ENCODE data around the gene PNPLA1. TPM values are rescaled to one million over a fixed set of nuclear protein-coding genes. Genes with fewer than 3 reads are reported as not detected.

PNPLA1 gene
- total RNA-seq, 1 donor from 2014 or later: not detected

DNA sequence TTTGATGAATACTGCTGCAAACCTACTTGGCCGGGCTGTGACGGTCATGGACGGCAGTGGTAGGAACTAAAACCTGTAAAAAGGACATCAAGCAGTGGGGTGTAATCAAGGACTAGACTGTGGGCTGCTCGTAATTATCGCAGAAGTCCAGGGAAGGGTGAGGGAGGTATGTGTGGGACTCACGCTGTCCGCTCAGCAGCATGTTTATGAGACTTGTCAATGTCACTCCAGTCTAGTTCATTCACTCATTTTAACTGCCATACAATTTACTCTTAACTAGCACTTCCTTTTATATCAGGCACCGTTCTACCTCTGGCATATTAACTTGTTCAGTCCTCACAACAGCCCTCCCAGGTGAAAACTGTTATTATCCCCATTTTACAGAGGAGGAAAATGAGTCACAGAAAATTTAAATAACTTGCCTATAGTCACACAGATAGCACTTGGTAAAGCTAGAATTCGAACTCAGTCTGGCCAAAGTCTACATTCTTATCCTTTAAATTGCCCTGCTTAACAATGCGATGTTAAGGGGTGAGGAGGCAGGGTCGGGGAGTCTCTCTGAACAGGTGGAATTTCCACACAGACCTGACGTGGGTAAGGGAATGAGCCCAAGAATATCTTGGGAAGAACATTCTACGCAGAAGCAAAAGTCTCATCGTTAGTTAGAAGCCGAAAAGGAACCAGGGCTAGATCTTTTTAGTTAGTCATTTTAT lies 4.1 kb downstream of the PNPLA1 start:
- H3K36me3 ChIP-seq (ENCODE audit: control insufficient read depth, insufficient read depth, low read length): no peaks in the 10 kb centered on the region
- no peak for DNase-seq (ENCODE audit: low read depth)
- TF ChIP-seq, protein P1, sequence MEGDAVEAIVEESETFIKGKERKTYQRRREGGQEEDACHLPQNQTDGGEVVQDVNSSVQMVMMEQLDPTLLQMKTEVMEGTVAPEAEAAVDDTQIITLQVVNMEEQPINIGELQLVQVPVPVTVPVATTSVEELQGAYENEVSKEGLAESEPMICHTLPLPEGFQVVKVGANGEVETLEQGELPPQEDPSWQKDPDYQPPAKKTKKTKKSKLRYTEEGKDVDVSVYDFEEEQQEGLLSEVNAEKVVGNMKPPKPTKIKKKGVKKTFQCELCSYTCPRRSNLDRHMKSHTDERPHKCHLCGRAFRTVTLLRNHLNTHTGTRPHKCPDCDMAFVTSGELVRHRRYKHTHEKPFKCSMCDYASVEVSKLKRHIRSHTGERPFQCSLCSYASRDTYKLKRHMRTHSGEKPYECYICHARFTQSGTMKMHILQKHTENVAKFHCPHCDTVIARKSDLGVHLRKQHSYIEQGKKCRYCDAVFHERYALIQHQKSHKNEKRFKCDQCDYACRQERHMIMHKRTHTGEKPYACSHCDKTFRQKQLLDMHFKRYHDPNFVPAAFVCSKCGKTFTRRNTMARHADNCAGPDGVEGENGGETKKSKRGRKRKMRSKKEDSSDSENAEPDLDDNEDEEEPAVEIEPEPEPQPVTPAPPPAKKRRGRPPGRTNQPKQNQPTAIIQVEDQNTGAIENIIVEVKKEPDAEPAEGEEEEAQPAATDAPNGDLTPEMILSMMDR (IDR thresholded peaks at IDR 0.05; ENCODE audit: insufficient read depth, low read length, poor library complexity, severe bottlenecking): no peak
- H3K27me3 ChIP-seq (ENCODE audit: control insufficient read depth, insufficient read depth, low read length): peaks cover 21% of the 10 kb centered on the region
- H3K4me3 ChIP-seq (ENCODE audit: low read depth, low read length): no peak overlapping the region

DNA sequence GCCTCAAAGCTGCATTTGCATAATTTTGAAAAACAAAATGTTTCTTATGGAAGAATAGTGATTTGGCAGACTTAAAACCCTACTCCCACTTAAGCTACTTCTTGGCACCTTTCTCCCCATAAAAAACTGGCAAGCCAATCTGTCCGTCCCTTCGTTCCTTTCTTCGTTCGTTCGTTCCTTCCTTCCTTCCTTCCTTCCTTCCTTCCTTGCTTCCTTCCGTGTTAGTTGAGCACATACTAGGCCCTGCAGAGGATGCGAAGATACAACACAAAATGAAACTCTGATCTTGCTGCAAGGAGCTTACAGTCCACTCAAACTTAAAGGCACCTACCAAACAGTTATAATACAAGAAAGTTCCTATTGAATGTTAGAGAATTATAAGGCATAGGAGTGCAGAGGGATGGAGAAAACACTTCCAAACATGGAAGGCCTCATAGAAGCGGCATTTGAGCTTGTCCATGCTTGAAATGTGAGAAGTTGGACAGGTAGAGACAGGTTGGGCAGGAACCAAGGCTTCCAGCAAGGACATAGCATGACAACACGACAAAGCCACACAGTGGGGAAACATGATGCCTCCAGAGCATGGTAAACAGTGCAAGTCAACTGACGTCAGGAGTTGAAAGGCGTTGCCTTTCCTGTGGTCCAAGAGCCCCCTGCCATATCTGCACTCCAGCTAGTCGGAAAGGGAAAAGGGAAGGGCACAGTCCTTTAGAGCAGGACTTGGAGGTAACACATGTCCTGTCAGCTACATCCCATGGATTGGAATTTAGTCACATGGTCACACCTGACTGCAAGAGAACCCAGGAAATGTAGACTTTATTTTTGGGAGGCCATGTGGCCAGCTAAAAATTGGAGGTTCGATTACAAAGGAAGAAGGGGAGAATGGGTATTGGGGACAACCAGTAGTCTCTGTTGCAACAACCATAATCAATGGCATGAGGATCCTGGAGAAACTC lies 7.0 kb downstream of the PNPLA1 start:
- Histone ChIP-seq H3K36me3 (ENCODE audit: control insufficient read depth, insufficient read depth, low read length) (no peaks in the 10 kb centered on the region), H3K4me3 (ENCODE audit: low read depth, low read length) (no peak overlapping the region), H3K27me3 (ENCODE audit: control insufficient read depth, insufficient read depth, low read length) (peaks cover 13% of the 10 kb centered on the region)
- TF ChIP-seq, protein P1 (IDR thresholded peaks at IDR 0.05; ENCODE audit: insufficient read depth, low read length, poor library complexity, severe bottlenecking): no peak
- DNase-seq (ENCODE audit: low read depth): no peak

DNA sequence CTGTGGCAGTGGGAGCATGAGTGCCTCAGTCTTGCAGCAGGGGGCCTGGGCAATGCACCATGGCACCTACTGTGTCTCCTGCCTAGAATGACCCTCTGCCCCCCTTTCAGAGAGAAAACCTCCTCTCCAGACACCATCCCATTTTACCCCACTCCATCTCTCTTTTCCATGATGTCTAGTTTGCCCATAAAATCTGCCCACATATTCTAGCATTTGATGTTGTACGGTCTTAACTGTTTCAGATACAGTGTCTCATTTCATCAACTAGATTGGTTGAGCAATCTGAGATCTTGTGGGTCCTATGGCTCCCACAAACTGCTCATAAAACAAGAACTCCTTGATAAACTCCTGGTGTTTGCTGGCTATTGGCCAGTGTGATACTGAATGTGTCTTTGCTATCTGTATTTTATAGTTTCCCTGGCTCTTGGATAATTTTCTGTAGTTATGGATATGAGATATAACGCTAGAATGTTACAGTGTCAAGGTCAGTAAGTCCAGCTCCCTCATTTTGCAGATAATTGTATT lies 8.1 kb downstream of the PNPLA1 start:
- Histone ChIP-seq H3K4me3 (ENCODE audit: low read depth, low read length) (no peak overlapping the region), H3K36me3 (ENCODE audit: control insufficient read depth, insufficient read depth, low read length) (no peaks in the 10 kb centered on the region), H3K27me3 (ENCODE audit: control insufficient read depth, insufficient read depth, low read length) (peaks cover 13% of the 10 kb centered on the region)
- TF ChIP-seq, protein P1 (IDR thresholded peaks at IDR 0.05; ENCODE audit: insufficient read depth, low read length, poor library complexity, severe bottlenecking): no peak
- no peak for DNase-seq (ENCODE audit: low read depth)

DNA sequence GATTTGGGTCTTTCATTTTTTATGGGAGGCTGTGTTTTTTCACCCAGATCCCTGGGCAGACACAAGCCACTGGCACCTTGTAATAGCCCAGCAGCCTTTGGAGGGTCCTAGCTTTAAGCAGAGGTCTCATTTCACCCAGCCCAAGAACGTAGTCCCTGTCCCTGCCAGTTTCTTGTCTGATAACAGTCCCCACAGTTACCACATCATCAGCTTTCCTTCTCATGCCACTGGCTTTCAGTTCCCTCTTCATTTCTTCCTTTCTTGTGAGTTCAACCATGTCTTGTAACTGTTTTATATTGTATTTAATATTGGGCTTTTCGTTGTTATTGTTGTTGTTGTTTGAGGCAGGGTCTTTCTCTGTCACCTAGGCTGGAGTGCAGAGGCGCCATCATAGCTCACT lies 10.6 kb downstream of the PNPLA1 start:
- TF ChIP-seq, protein P1 (IDR thresholded peaks at IDR 0.05; ENCODE audit: insufficient read depth, low read length, poor library complexity, severe bottlenecking): no peak
- Histone ChIP-seq H3K4me3 (ENCODE audit: low read depth, low read length) (no peak overlapping the region), H3K27me3 (ENCODE audit: control insufficient read depth, insufficient read depth, low read length) (peaks cover 28% of the 10 kb centered on the region), H3K36me3 (ENCODE audit: control insufficient read depth, insufficient read depth, low read length) (no peaks in the 10 kb centered on the region)
- DNase-seq (ENCODE audit: low read depth): no peak

DNA sequence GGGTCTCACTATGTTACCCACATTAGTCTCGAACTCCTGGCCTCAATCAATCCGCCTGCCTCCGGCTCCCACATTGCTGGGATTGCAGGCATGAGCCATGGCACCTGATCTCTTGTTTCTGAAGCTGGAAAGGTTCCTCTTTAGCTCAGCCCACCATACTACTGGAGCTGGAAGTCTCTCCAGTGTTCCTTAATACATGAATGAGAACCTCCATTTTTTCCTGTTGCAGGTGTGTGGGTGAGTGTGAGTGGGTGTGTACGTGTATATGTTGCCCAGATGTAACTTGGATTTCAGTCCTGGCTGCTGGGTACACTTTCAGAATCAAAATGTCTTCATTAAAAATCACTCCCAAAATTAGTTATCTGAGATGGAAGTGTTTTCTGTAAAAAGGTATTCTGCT lies 11.1 kb downstream of the PNPLA1 start:
- H3K27me3 ChIP-seq (ENCODE audit: control insufficient read depth, insufficient read depth, low read length): peaks cover 33% of the 10 kb centered on the region
- no peak overlapping the region for H3K4me3 ChIP-seq (ENCODE audit: low read depth, low read length)
- DNase-seq (ENCODE audit: low read depth): no peak
- H3K36me3 ChIP-seq (ENCODE audit: control insufficient read depth, insufficient read depth, low read length): no peaks in the 10 kb centered on the region
- TF ChIP-seq, protein P1 (IDR thresholded peaks at IDR 0.05; ENCODE audit: insufficient read depth, low read length, poor library complexity, severe bottlenecking): no peak

Data from kidney epithelial cell (primary cell).